Uterus (tissue), 2 donors: Measurements from ENCODE around the gene PTPRD.

ENCODE experiments used
- CTCF ChIP-seq, 4 experiments: fragments of 200-600 bp in 2 of 4; fragments of 450-650 bp in 2 of 4; sonication (generic) in 2 of 4; IDR thresholded peaks; one replicate each; pipeline ENCODE4 v1.5.1; 2016 to 2019; ENCODE audit warnings: antibody characterized with exemption in 4 of 4, mild to moderate bottlenecking in 2 of 4, moderate library complexity in 1 of 4
- POLR2A ChIP-seq, 2 donors: fragments of 450-650 bp; IDR thresholded peaks; one replicate each; pipeline ENCODE4 v1.6.1; 2016; ENCODE audit warnings: antibody characterized with exemption in 2 of 2, mild to moderate bottlenecking in 1 of 2, moderate library complexity in 1 of 2

DNA sequence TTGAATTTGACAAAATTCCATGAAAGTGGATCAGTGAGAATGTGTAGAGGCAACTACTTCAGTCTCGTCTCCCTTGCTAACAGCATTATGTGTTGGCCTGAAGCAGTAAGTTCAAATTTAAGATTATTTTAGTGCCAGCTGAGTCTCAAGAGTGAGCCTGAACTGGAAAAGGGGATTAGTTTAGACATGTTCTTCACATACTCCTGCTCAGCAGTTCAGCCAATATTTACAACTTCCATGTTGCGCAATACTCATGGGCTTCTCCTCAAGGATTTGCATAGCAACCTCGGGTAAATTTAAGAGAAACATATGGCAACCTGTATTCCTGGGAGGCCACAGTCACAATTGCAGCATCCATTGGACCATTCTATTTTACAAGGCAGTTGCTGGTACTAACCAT lies 553.8 kb downstream of the PTPRD start:
- TF ChIP-seq CTCF (IDR thresholded peaks at IDR 0.05) = no peak
- no peak for TF ChIP-seq POLR2A (IDR thresholded peaks at IDR 0.05)
